Testis (tissue), 2 donors: ENCODE measurements around the gene PPP1R26.

ENCODE experiments used
- POLR2A ChIP-seq: fragments of 450-650 bp; IDR thresholded peaks from one replicate; pipeline ENCODE4 v1.6.1; 2017; ENCODE audit warnings: antibody characterized with exemption, mild to moderate bottlenecking, moderate library complexity
- TF ChIP-seq, protein P1 (sequence below), 3 experiments: fragments of 450-650 bp in 2 of 3; fragments of 200-600 bp in 1 of 3; sonication (generic) in 1 of 3; IDR thresholded peaks; one replicate each; pipeline ENCODE4 v1.5.1; 2016 to 2019; ENCODE audit warnings: antibody characterized with exemption in 3 of 3, mild to moderate bottlenecking in 2 of 3, moderate library complexity in 1 of 3

DNA sequence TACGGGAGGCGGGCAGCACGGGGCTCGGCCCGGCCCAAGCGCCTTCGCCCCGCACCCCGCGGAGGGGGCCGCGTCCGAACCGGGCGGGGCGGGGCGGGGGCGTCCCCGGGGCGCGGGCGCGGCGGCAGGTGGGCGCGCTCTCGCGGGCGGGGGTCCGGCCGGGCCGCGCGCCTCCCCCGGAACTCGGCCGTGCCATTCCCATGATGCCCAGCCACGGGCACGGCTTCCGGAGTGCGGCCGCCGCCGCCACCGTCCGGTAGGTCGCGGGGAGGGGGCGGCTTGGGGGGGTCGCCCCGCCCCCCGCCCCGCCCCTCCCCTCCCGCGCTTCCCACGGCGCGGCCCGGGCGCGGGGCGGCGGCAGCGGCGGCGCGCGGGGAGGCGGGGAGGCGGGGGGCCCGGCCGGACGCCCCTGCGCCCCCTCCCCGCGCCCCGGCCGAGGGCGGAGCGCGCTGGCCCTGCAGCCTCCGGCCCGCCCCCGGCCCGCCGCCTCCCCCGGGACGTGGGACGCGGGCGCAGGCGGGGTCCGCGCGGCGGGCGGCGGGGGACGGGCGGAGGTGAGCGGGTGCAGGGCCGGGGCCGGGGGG is at the start of gene PPP1R26:
- TF ChIP-seq, protein P1, sequence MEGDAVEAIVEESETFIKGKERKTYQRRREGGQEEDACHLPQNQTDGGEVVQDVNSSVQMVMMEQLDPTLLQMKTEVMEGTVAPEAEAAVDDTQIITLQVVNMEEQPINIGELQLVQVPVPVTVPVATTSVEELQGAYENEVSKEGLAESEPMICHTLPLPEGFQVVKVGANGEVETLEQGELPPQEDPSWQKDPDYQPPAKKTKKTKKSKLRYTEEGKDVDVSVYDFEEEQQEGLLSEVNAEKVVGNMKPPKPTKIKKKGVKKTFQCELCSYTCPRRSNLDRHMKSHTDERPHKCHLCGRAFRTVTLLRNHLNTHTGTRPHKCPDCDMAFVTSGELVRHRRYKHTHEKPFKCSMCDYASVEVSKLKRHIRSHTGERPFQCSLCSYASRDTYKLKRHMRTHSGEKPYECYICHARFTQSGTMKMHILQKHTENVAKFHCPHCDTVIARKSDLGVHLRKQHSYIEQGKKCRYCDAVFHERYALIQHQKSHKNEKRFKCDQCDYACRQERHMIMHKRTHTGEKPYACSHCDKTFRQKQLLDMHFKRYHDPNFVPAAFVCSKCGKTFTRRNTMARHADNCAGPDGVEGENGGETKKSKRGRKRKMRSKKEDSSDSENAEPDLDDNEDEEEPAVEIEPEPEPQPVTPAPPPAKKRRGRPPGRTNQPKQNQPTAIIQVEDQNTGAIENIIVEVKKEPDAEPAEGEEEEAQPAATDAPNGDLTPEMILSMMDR (IDR thresholded peaks at IDR 0.05): no peak
- no peak for TF ChIP-seq POLR2A
